PC-3 (cell line): ENCODE data around the gene CCDC144A. TPM values are rescaled to one million over a fixed set of nuclear protein-coding genes. Genes with fewer than 3 reads are reported as not detected.
A peak's percentile ranks its signal among the peaks of the same experiment; 100 is the strongest.
"Not testable (repeated sequence)": the region's sequence is repeated elsewhere in the genome, so short reads cannot be mapped to it uniquely, and the experiment has no call there.

Source experiments
- ATAC-seq: fragments of 200-7000 bp; cut with Tn5 transposase; 2 replicates; pipeline ENCODE4 v1.9.1; 2020; ENCODE audit warnings: mild to moderate bottlenecking, moderate library complexity
- BruUV-seq: library from RNA; stranded (reverse); fragments of 400-500 nt; replicated peaks from 2 replicates; lab custom pipeline; 2021; lab: Mats Ljungman, UMichigan
- CTCF ChIA-PET: fragments of 300-600 bp; sonication (Branson Sonifier 250); formaldehyde crosslinking; loops from one replicate; lab custom pipeline; 2022; ENCODE audit warnings: antibody characterized with exemption; lab: Charles Lee
- POLR2A ChIA-PET: fragments of 300-600 bp; sonication (Branson Sonifier 250); formaldehyde crosslinking; loops from one replicate; lab custom pipeline; 2022; ENCODE audit warnings: antibody characterized with exemption; ENCODE audit not compliant: unreplicated experiment; lab: Charles Lee
- DNase-seq: peaks from one replicate; pipeline ENCODE4 v3.0.0-alpha.2; 2015
- H2AFZ ChIP-seq: fragments of 300-600 bp; sonication (generic); 2 replicates; pipeline ENCODE4 v1.6.0; 2016; ENCODE audit warnings: antibody characterized with exemption, low read length
- H3F3A ChIP-seq: fragments of 300-600 bp; sonication (generic); one replicate; pipeline ENCODE4 v1.6.0; 2017; ENCODE audit warnings: antibody characterized with exemption, low read length, control low read depth, mild to moderate bottlenecking; ENCODE audit not compliant: unreplicated experiment
- H3K27ac ChIP-seq: fragments of 300-600 bp; sonication (generic); 2 replicates; pipeline ENCODE4 v1.5.1; 2016; ENCODE audit warnings: mild to moderate bottlenecking, low read length
- H3K27me3 ChIP-seq: fragments of 300-600 bp; sonication (generic); 2 replicates; pipeline ENCODE4 v1.6.1; 2016; ENCODE audit warnings: low read length, mixed read lengths
- H3K36me3 ChIP-seq: fragments of 300-600 bp; sonication (generic); 2 replicates; pipeline ENCODE4 v1.6.1; 2016; ENCODE audit warnings: low read depth, mixed run types, low read length, mixed read lengths
- H3K4me1 ChIP-seq: fragments of 300-600 bp; sonication (generic); 2 replicates; pipeline ENCODE4 v1.5.1; 2016; ENCODE audit warnings: low read length; ENCODE audit not compliant: insufficient read depth
- H3K4me2 ChIP-seq: fragments of 300-600 bp; sonication (generic); 2 replicates; pipeline ENCODE4 v1.6.0; 2016; ENCODE audit warnings: low read length
- H3K4me3 ChIP-seq: fragments of 300-600 bp; sonication (generic); 2 replicates; pipeline ENCODE4 v1.5.1; 2016; ENCODE audit warnings: mild to moderate bottlenecking, low read length, mixed read lengths
- H3K79me2 ChIP-seq: fragments of 300-600 bp; sonication (generic); 2 replicates; pipeline ENCODE4 v1.6.1; 2017; ENCODE audit warnings: low read length, mixed read lengths
- H3K9ac ChIP-seq: fragments of 300-600 bp; sonication (generic); 2 replicates; pipeline ENCODE4 v1.6.0; 2016; ENCODE audit warnings: mild to moderate bottlenecking, low read length
- H3K9me2 ChIP-seq: fragments of 300-600 bp; sonication (generic); replicated peaks from 2 replicates; pipeline ENCODE4 v1.6.1; 2016; ENCODE audit warnings: mixed run types, low read length, mixed read lengths
- H3K9me3 ChIP-seq: fragments of 300-600 bp; sonication (generic); 2 replicates; pipeline ENCODE4 v1.6.1; 2016; ENCODE audit warnings: low read length, mixed read lengths
- H4K20me1 ChIP-seq: fragments of 300-600 bp; sonication (generic); 2 replicates; pipeline ENCODE4 v1.6.1; 2016; ENCODE audit warnings: low read length, mixed read lengths
- EZH2 ChIP-seq: fragments of 300-600 bp; sonication (generic); IDR thresholded peaks from one replicate; pipeline ENCODE4 v1.6.1; 2017; ENCODE audit warnings: antibody characterized with exemption, mild to moderate bottlenecking, low read length; ENCODE audit not compliant: unreplicated experiment
- EZH2phosphoT487 ChIP-seq: fragments of 300-600 bp; sonication (generic); IDR thresholded peaks from 2 replicates; pipeline ENCODE4 v1.6.1; 2018; ENCODE audit warnings: mild to moderate bottlenecking, antibody characterized with exemption, low read length, borderline replicate concordance
- intact Hi-C: fragments of 100-400 bp; cut with micrococcal nuclease; formaldehyde crosslinking; loops from 2 replicates; pipeline ENCODE4 v1.9.0; 2023
- total RNA-seq: library from RNA; depleted of rRNA; stranded (reverse); fragments of >200 nt; gene quantifications from 2 replicates; pipeline ENCODE4 v1.2.3, GENCODE V29; 2014
- TF ChIP-seq, protein P1 (sequence below): fragments of 300-600 bp; sonication (generic); conservative IDR thresholded peaks from 2 replicates; pipeline ENCODE4 v1.5.1; 2017; ENCODE audit warnings: antibody characterized with exemption, low read depth, mild to moderate bottlenecking, low read length

The CCDC144A gene
- total RNA-seq, 1 experiment from 2014 or later = 0.15 TPM

DNA sequence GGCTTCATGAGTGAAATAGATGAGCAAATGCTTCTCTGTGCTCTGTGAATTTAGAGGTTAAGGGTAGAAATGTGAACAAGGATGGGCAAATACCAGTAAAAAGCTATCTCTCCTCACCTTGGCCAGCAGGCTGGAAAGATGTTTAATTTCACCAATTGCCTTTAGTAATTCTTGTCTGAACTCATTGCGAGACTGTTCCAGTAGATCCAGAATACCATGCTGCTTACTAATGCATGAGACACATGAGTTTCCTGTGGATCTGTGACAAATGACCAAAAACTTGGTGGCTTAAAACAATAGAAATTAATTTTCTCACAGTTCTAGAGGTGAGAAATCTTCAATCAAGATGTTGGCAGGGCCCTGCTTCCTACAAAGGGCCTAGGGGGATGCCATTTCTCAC is 27.1 kb upstream of the CCDC144A start:
- BruUV-seq = no TSS peak
- no peaks in the 10 kb centered on the region for H3K4me1 ChIP-seq
- H3F3A ChIP-seq = no peaks in the 10 kb centered on the region
- CTCF ChIA-PET = no interaction called here
- H3K4me3 ChIP-seq = no peak overlapping the region
- H3K79me2 ChIP-seq = no peaks in the 10 kb centered on the region
- no peaks in the 10 kb centered on the region for H3K9me3 ChIP-seq
- no peak overlapping the region for H2AFZ ChIP-seq
- TF ChIP-seq, protein P1, sequence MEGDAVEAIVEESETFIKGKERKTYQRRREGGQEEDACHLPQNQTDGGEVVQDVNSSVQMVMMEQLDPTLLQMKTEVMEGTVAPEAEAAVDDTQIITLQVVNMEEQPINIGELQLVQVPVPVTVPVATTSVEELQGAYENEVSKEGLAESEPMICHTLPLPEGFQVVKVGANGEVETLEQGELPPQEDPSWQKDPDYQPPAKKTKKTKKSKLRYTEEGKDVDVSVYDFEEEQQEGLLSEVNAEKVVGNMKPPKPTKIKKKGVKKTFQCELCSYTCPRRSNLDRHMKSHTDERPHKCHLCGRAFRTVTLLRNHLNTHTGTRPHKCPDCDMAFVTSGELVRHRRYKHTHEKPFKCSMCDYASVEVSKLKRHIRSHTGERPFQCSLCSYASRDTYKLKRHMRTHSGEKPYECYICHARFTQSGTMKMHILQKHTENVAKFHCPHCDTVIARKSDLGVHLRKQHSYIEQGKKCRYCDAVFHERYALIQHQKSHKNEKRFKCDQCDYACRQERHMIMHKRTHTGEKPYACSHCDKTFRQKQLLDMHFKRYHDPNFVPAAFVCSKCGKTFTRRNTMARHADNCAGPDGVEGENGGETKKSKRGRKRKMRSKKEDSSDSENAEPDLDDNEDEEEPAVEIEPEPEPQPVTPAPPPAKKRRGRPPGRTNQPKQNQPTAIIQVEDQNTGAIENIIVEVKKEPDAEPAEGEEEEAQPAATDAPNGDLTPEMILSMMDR = no peak
- TF ChIP-seq EZH2 (no peak), EZH2phosphoT487 (no peak)
- H3K9me2 ChIP-seq = no peaks in the 10 kb centered on the region
- H3K27ac ChIP-seq = no peak overlapping the region
- ATAC-seq = no peak
- DNase-seq = peak; percentile 27
- POLR2A ChIA-PET = interaction anchor here (0.5 kb wide), 1 partner anchor 447 kb away, joined by 3 read pairs; the partner anchor contains the start of gene NCOR1
- H3K36me3 ChIP-seq = no peaks in the 10 kb centered on the region
- no peak overlapping the region for H3K9ac ChIP-seq
- H3K27me3 ChIP-seq = no peaks in the 10 kb centered on the region
- intact Hi-C loops = no loop called here
- H3K4me2 ChIP-seq = no peak overlapping the region
- H4K20me1 ChIP-seq = no peaks in the 10 kb centered on the region

DNA sequence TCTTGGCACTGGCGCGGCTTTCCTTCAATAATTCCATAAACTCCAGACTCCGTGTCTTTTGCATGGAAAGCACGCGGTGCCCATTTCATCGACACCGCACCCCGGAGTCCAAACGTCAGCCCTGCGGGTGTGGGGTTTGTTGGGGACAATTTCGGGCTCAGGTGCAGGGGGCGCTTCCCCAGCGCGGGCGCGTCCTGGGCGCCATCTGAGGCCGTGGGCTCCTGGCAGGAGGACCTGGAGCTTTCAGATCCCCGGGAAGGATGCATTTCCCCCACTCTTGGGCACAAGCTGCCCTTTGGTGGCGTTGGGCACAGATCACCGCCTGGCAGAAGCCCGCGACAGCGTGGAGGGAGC is 23.5 kb upstream of the CCDC144A start:
- H3K27me3 ChIP-seq, intact Hi-C loops, H3K4me3 ChIP-seq, H2AFZ ChIP-seq, H3K4me1 ChIP-seq, H3K27ac ChIP-seq, DNase-seq, CTCF ChIA-PET, H3K9me3 ChIP-seq, H3K4me2 ChIP-seq, H3K36me3 ChIP-seq, ATAC-seq, H3K9ac ChIP-seq, H3K79me2 ChIP-seq, H3F3A ChIP-seq, H3K9me2 ChIP-seq, POLR2A ChIA-PET, BruUV-seq, H4K20me1 ChIP-seq: not testable (repeated sequence)

DNA sequence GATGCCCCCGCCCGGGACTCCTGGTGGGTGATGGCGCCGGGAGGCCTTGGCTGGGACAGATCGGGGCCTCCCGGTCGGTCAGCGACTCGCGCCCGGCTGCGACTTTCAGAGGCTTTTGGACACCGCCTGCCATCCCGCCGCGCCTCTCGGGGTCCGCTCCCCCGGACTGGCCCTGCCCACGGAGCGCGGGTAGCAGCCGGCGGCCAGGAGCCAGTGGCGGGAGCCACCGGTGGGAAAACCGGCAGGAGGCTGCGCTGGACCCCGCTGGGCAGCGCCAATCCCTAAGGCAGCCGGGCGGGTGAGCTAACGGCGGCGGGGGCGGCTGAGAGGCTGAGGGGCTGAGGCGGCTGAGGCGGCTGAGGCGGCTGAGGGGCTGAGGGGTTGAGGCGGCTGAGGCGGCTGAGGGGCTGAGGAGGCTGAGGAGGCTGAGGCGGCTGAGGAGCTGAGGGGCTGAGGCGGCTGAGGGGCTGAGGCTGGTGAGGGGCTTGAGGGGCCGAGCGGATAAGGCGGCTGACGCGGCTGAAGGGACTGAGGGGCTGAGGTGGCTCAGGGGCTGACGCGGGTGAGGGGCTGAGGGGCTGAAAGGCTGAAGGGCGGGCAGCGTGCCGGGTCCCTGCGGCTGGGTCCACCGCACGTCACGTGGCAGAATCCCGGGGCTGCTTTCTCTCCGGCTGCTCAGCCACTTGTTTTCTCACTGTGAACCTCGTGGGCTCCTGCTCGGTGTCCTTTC is 23.0 kb upstream of the CCDC144A start:
- CTCF ChIA-PET, H3K9ac ChIP-seq, H4K20me1 ChIP-seq, BruUV-seq, H3K4me1 ChIP-seq, H3K36me3 ChIP-seq, ATAC-seq, DNase-seq, H3K79me2 ChIP-seq, H3K4me2 ChIP-seq, intact Hi-C loops, H3K4me3 ChIP-seq, H3K27ac ChIP-seq, H3K9me2 ChIP-seq, H3F3A ChIP-seq, H3K27me3 ChIP-seq, POLR2A ChIA-PET, H3K9me3 ChIP-seq, H2AFZ ChIP-seq: not testable (repeated sequence)
